Measurements from ENCODE around the gene MAP3K10. TPM values are rescaled to one million over a fixed set of nuclear protein-coding genes. Genes with fewer than 3 reads are reported as not detected.

The MAP3K10 gene
- total and polyA plus RNA-seq, 3 experiments from 2014 or later = 1.3 to 15.4 (median 13.9) TPM

GRCh38 chr19:40200341-40201099, 9.3 kb downstream of the MAP3K10 start:
- DNase-seq = no peak
- no peak overlapping the region for H3K27ac ChIP-seq (ENCODE audit: low read depth, low read length)
- H3K36me3 ChIP-seq (ENCODE audit: insufficient read depth, low read length) = no peaks in the 10 kb centered on the region
- no peaks in the 10 kb centered on the region for H3K4me1 ChIP-seq (ENCODE audit: insufficient read depth, low read length)
- no peaks in the 10 kb centered on the region for H3K27me3 ChIP-seq (ENCODE audit: insufficient read depth, low read length, poor library complexity, severe bottlenecking)
- H3K4me1 Mint-ChIP-seq = peaks cover 2 to 10% (median 7%) of the 10 kb centered on the region in 3 donors
- ChIA-PET POLR2A (no interaction called here), CTCF (interaction anchor here (1.0 kb wide), 1 partner anchor 56 kb away, joined by 4 read pairs; no protein-coding TSS in a partner anchor)
- no peak overlapping the region for H3K4me3 Mint-ChIP-seq
- no peak overlapping the region for H3K4me3 ChIP-seq (ENCODE audit: low read length)
- no peak overlapping the region for H3K27ac Mint-ChIP-seq
- H3K36me3 Mint-ChIP-seq = peaks cover 8 to 40% (median 11%) of the 10 kb centered on the region in 3 donors
- H3K27me3 Mint-ChIP-seq = no peaks in the 10 kb centered on the region
- no peaks in the 10 kb centered on the region for H3K9me3 Mint-ChIP-seq
- no peaks in the 10 kb centered on the region for H3K9me3 ChIP-seq (ENCODE audit: low read length)

GRCh38 chr19:40204381-40204780, 13.2 kb downstream of the MAP3K10 start:
- peak overlapping the region in 1 of 8 donors; percentile 33 for H3K27ac Mint-ChIP-seq
- POLR2A ChIA-PET = interaction anchor here (0.6 kb wide), 1 partner anchor 1347 kb away, joined by 5 read pairs; no protein-coding TSS in a partner anchor
- CTCF ChIA-PET = interaction anchor here (0.9 kb wide), 1 partner anchor 64 kb away, joined by 3 read pairs; no protein-coding TSS in a partner anchor

GRCh38 chr19:40205760-40206159, 14.5 kb downstream of the MAP3K10 start:
- Histone ChIP-seq H3K27me3 (ENCODE audit: insufficient read depth, low read length, poor library complexity, severe bottlenecking) (no peaks in the 10 kb centered on the region), H3K9me3 (ENCODE audit: low read length) (no peaks in the 10 kb centered on the region), H3K27ac (ENCODE audit: low read depth, low read length) (no peak overlapping the region), H3K4me1 (ENCODE audit: insufficient read depth, low read length) (no peaks in the 10 kb centered on the region), H3K36me3 (ENCODE audit: insufficient read depth, low read length) (no peaks in the 10 kb centered on the region), H3K4me3 (ENCODE audit: low read length) (no peak overlapping the region)
- peak overlapping the region in 1 of 8 donors; percentile 38 for H3K27ac Mint-ChIP-seq
- H3K27me3 Mint-ChIP-seq = no peaks in the 10 kb centered on the region
- POLR2A ChIA-PET = interaction anchor here (0.8 kb wide), 1 partner anchor 377 kb away, joined by 3 read pairs; no protein-coding TSS in a partner anchor
- CTCF ChIA-PET = no interaction called here
- DNase-seq = no peak
- no peaks in the 10 kb centered on the region for H3K9me3 Mint-ChIP-seq
- no peaks in the 10 kb centered on the region for H3K4me1 Mint-ChIP-seq
- peaks cover 8 to 50% (median 8%) of the 10 kb centered on the region in 3 donors for H3K36me3 Mint-ChIP-seq
- H3K4me3 Mint-ChIP-seq = no peak overlapping the region

More at GRCh38 chr19:40204381-40204780, 13.2 kb downstream of the MAP3K10 start:
- no peaks in the 10 kb centered on the region for H3K4me1 Mint-ChIP-seq
- H3K9me3 ChIP-seq (ENCODE audit: low read length) = no peaks in the 10 kb centered on the region
- H3K36me3 ChIP-seq (ENCODE audit: insufficient read depth, low read length) = no peaks in the 10 kb centered on the region
- no peaks in the 10 kb centered on the region for H3K27me3 Mint-ChIP-seq
- no peaks in the 10 kb centered on the region for H3K4me1 ChIP-seq (ENCODE audit: insufficient read depth, low read length)
- H3K4me3 Mint-ChIP-seq = no peak overlapping the region
- no peaks in the 10 kb centered on the region for H3K27me3 ChIP-seq (ENCODE audit: insufficient read depth, low read length, poor library complexity, severe bottlenecking)
- no peaks in the 10 kb centered on the region for H3K9me3 Mint-ChIP-seq
- no peak for DNase-seq
- H3K36me3 Mint-ChIP-seq = peaks cover 8 to 42% (median 9%) of the 10 kb centered on the region in 3 donors
- no peak overlapping the region for H3K27ac ChIP-seq (ENCODE audit: low read depth, low read length)
- no peak overlapping the region for H3K4me3 ChIP-seq (ENCODE audit: low read length)

GRCh38 chr19:40208602-40209001, 17.4 kb downstream of the MAP3K10 start:
- ChIA-PET CTCF (no interaction called here), POLR2A (no interaction called here)
- Mint-ChIP-seq H3K4me1 (no peaks in the 10 kb centered on the region), H3K27ac (no peak overlapping the region), H3K9me3 (no peaks in the 10 kb centered on the region), H3K27me3 (no peaks in the 10 kb centered on the region), H3K4me3 (no peak overlapping the region), H3K36me3 (peaks cover 7 to 58% (median 13%) of the 10 kb centered on the region in 3 donors)
- no peaks in the 10 kb centered on the region for H3K4me1 ChIP-seq (ENCODE audit: insufficient read depth, low read length)
- DNase-seq = no peak
- no peaks in the 10 kb centered on the region for H3K36me3 ChIP-seq (ENCODE audit: insufficient read depth, low read length)
- H3K27me3 ChIP-seq (ENCODE audit: insufficient read depth, low read length, poor library complexity, severe bottlenecking) = no peaks in the 10 kb centered on the region
- H3K4me3 ChIP-seq (ENCODE audit: low read length) = no peak overlapping the region
- no peak overlapping the region for H3K27ac ChIP-seq (ENCODE audit: low read depth, low read length)
- no peaks in the 10 kb centered on the region for H3K9me3 ChIP-seq (ENCODE audit: low read length)

- no peaks in the 10 kb centered on the region for H3K4me1 ChIP-seq (ENCODE audit: insufficient read depth, low read length)
- H3K9me3 ChIP-seq (ENCODE audit: low read length) = no peaks in the 10 kb centered on the region
- H3K4me3 ChIP-seq (ENCODE audit: low read length) = no peak overlapping the region
- Mint-ChIP-seq H3K36me3 (peaks cover 3 to 42% (median 10%) of the 10 kb centered on the region in 3 donors), H3K4me3 (no peak overlapping the region), H3K27ac (peak overlapping the region in 1 of 8 donors; percentile 22), H3K9me3 (no peaks in the 10 kb centered on the region), H3K27me3 (peaks cover 0 to 2% of the 10 kb centered on the region in 2 donors), H3K4me1 (no peaks in the 10 kb centered on the region)
- H3K36me3 ChIP-seq (ENCODE audit: insufficient read depth, low read length) = no peaks in the 10 kb centered on the region
- DNase-seq = no peak
- no peaks in the 10 kb centered on the region for H3K27me3 ChIP-seq (ENCODE audit: insufficient read depth, low read length, poor library complexity, severe bottlenecking)
- ChIA-PET POLR2A (no interaction called here), CTCF (no interaction called here)
- no peak overlapping the region for H3K27ac ChIP-seq (ENCODE audit: low read depth, low read length)
These were observed 19.7 kb downstream of the MAP3K10 start for GRCh38 chr19:40210889-40211288.

GRCh38 chr19:40213251-40213829, 22.1 kb downstream of the MAP3K10 start:
- no peak for DNase-seq
- POLR2A ChIA-PET = no interaction called here
- CTCF ChIA-PET = no interaction called here
- Mint-ChIP-seq H3K27ac (no peak overlapping the region), H3K36me3 (peaks cover 3 to 36% (median 11%) of the 10 kb centered on the region in 3 donors), H3K9me3 (peaks cover 0 to 6% (median 0%) of the 10 kb centered on the region in 5 donors), H3K27me3 (peaks cover 12 to 16% of the 10 kb centered on the region in 2 donors), H3K4me3 (no peak overlapping the region), H3K4me1 (peaks cover 0 to 4% (median under 1%) of the 10 kb centered on the region in 3 donors)
- H3K27me3 ChIP-seq (ENCODE audit: insufficient read depth, low read length, poor library complexity, severe bottlenecking) = peaks cover 18% of the 10 kb centered on the region
- H3K4me3 ChIP-seq (ENCODE audit: low read length) = no peak overlapping the region
- H3K4me1 ChIP-seq (ENCODE audit: insufficient read depth, low read length) = no peaks in the 10 kb centered on the region
- no peaks in the 10 kb centered on the region for H3K9me3 ChIP-seq (ENCODE audit: low read length)
- no peak overlapping the region for H3K27ac ChIP-seq (ENCODE audit: low read depth, low read length)
- H3K36me3 ChIP-seq (ENCODE audit: insufficient read depth, low read length) = no peaks in the 10 kb centered on the region

- H3K4me3 Mint-ChIP-seq = no peak overlapping the region
These were observed 22.8 kb downstream of the MAP3K10 start for GRCh38 chr19:40213882-40214570.

More at GRCh38 chr19:40213882-40214570, 22.8 kb downstream of the MAP3K10 start:
- Mint-ChIP-seq H3K27ac (no peak overlapping the region), H3K9me3 (peaks cover 0 to 6% (median 0%) of the 10 kb centered on the region in 5 donors), H3K27me3 (peaks cover 18 to 19% of the 10 kb centered on the region in 2 donors), H3K36me3 (peaks cover 3 to 32% (median 11%) of the 10 kb centered on the region in 3 donors), H3K4me1 (peaks cover 0 to 4% (median 2%) of the 10 kb centered on the region in 3 donors)
- Histone ChIP-seq H3K27ac (ENCODE audit: low read depth, low read length) (no peak overlapping the region), H3K4me3 (ENCODE audit: low read length) (no peak overlapping the region), H3K4me1 (ENCODE audit: insufficient read depth, low read length) (no peaks in the 10 kb centered on the region), H3K27me3 (ENCODE audit: insufficient read depth, low read length, poor library complexity, severe bottlenecking) (peaks cover 23% of the 10 kb centered on the region), H3K9me3 (ENCODE audit: low read length) (no peaks in the 10 kb centered on the region), H3K36me3 (ENCODE audit: insufficient read depth, low read length) (no peaks in the 10 kb centered on the region)
- ChIA-PET POLR2A (no interaction called here), CTCF (no interaction called here)
- DNase-seq = no peak
